Measurements from ENCODE around the gene GPC6. TPM values are rescaled to one million over a fixed set of nuclear protein-coding genes. Genes with fewer than 3 reads are reported as not detected.

The GPC6 gene
- total RNA-seq, 1 donor from 2014 or later: 8.4 TPM

GRCh38 chr13:93345770-93346169 is 119.2 kb downstream of the GPC6 start:
- Histone ChIP-seq H3K36me3 (no peaks in the 10 kb centered on the region), H3K9me3 (no peaks in the 10 kb centered on the region), H3K4me1 (no peaks in the 10 kb centered on the region), H3K27ac (no peak overlapping the region), H3K4me3 (no peak overlapping the region), H3K27me3 (no peaks in the 10 kb centered on the region)
- DNase-seq: no peak
- no peak for TF ChIP-seq CTCF (IDR thresholded peaks at IDR 0.05)
- intact Hi-C loops (cut with DNase I): no loop called here
- no peak for ATAC-seq

GRCh38 chr13:93352616-93353015 is 126.0 kb downstream of the GPC6 start:
- ATAC-seq (no peak), DNase-seq (no peak)
- Histone ChIP-seq H3K36me3 (no peaks in the 10 kb centered on the region), H3K4me3 (no peak overlapping the region), H3K27ac (no peak overlapping the region), H3K9me3 (no peaks in the 10 kb centered on the region), H3K4me1 (no peaks in the 10 kb centered on the region), H3K27me3 (no peaks in the 10 kb centered on the region)
- intact Hi-C loops (cut with DNase I): no loop called here
- no peak for TF ChIP-seq CTCF (IDR thresholded peaks at IDR 0.05)

GRCh38 chr13:93355094-93355493 is 128.5 kb downstream of the GPC6 start:
- intact Hi-C loops (cut with DNase I): no loop called here
- TF ChIP-seq CTCF (IDR thresholded peaks at IDR 0.05): no peak
- H3K4me1 ChIP-seq: no peaks in the 10 kb centered on the region
- no peak overlapping the region for H3K4me3 ChIP-seq
- no peaks in the 10 kb centered on the region for H3K9me3 ChIP-seq
- DNase-seq (no peak), ATAC-seq (no peak)
- H3K36me3 ChIP-seq: no peaks in the 10 kb centered on the region
- H3K27me3 ChIP-seq: no peaks in the 10 kb centered on the region
- H3K27ac ChIP-seq: no peak overlapping the region

- no peak for TF ChIP-seq CTCF (IDR thresholded peaks at IDR 0.05)
- Histone ChIP-seq H3K4me1 (no peaks in the 10 kb centered on the region), H3K36me3 (no peaks in the 10 kb centered on the region), H3K4me3 (no peak overlapping the region), H3K9me3 (no peaks in the 10 kb centered on the region), H3K27me3 (no peaks in the 10 kb centered on the region), H3K27ac (no peak overlapping the region)
- no peak for ATAC-seq
- intact Hi-C loops (cut with DNase I): no loop called here
- DNase-seq: no peak
These were observed 129.9 kb downstream of the GPC6 start for GRCh38 chr13:93356469-93356868.

GRCh38 chr13:93360021-93360420 is 133.4 kb downstream of the GPC6 start:
- ATAC-seq (no peak), DNase-seq (no peak)
- no peak overlapping the region for H3K4me3 ChIP-seq
- no peaks in the 10 kb centered on the region for H3K36me3 ChIP-seq
- no peaks in the 10 kb centered on the region for H3K27me3 ChIP-seq
- H3K4me1 ChIP-seq: no peaks in the 10 kb centered on the region
- no peak for TF ChIP-seq CTCF (IDR thresholded peaks at IDR 0.05)
- no peaks in the 10 kb centered on the region for H3K9me3 ChIP-seq
- no peak overlapping the region for H3K27ac ChIP-seq
- intact Hi-C loops (cut with DNase I): no loop called here

- Histone ChIP-seq H3K9me3 (no peaks in the 10 kb centered on the region), H3K27me3 (no peaks in the 10 kb centered on the region), H3K4me1 (no peaks in the 10 kb centered on the region), H3K36me3 (no peaks in the 10 kb centered on the region), H3K27ac (no peak overlapping the region), H3K4me3 (no peak overlapping the region)
- TF ChIP-seq CTCF (IDR thresholded peaks at IDR 0.05): no peak
- DNase-seq: no peak
- ATAC-seq: no peak
- intact Hi-C loops (cut with DNase I): no loop called here
These were observed 135.1 kb downstream of the GPC6 start for GRCh38 chr13:93361703-93362102.

Measured in upper lobe of right lung (tissue), 1 donor.